ENCODE data around the gene TMEM255B.

GRCh38 chr13:113730831-113731191 lies 28.2 kb upstream of the TMEM255B start:
- no peak for TF ChIP-seq CTCF (IDR thresholded peaks at IDR 0.05)
- TF ChIP-seq POLR2A (IDR thresholded peaks at IDR 0.05) = no peak
